ENCODE measurements around the gene PAPOLB.

- TF ChIP-seq CTCF (IDR thresholded peaks at IDR 0.05; ENCODE audit: poor library complexity) (no peak), EZH2 (IDR thresholded peaks at IDR 0.05; ENCODE audit: borderline replicate concordance) (no peak)
Observed at GRCh38 chr7:4837803-4838625, 23.8 kb downstream of the PAPOLB start.
